Measurements from ENCODE around the gene SLC13A4. TPM values are rescaled to one million over a fixed set of nuclear protein-coding genes. Genes with fewer than 3 reads are reported as not detected.
"Not testable (repeated sequence)": the region's sequence is repeated elsewhere in the genome, so short reads cannot be mapped to it uniquely, and the experiment has no call there.

Gene SLC13A4
- total RNA-seq, 1 experiment from 2014 or later: not detected

DNA sequence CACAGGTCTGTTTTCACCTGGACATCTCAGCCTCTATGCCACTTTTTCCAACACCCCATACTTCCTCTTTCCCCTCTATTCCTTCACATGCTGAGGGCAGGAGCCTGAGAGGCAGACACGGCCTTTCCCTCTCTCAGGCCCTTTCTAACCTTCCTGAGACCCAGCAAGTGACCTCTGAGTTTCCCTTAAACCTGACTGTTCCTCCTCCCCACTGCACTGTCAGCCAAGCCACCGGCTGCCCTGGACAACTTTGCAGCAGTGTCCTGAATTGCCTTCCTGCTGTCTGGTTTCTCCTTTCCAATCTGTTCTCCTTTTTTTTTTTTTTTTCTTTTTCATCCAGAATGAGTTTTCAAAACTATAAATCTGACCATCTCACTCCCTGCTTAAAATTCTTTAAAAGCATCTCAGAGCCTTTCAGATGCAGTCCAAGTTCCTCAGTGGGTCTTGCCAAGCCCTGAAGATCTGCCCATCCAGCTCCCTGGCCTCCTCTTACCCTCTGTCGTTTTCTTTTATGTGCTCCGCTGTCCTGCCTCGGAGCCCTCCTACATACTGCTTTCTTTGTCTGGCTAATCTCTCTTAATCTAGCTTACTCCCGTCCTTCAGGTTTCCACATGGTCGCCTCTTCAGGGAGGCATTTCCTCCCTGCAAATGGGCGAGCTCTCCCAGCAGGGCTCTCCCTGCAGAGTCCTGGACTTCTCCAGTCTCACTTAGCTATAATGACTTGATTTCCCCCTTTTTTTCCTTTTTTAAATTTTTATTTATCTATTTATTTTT lies 30.5 kb downstream of the SLC13A4 start:
- no peak for DNase-seq (ENCODE audit: low read depth)

DNA sequence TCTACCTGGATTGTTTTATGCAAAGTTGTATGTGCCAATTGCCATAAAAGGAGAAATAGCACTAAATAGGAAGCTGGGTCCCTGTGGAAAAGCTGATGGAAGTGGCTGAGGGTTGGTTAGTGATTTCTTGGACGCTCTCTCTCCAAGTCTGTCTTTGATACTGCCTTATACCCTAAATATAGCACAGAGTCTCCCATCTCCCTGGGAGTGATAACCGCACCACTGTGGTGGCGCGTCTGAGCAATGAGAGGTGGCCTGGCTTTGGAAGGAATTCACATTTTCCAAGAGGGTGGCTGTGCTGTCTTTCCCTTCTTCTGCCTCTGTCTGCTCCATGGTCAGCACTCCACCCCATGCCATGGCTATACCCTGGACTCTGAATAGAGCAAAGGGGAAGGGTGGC lies 34.4 kb downstream of the SLC13A4 start:
- no peak for DNase-seq (ENCODE audit: low read depth)

DNA sequence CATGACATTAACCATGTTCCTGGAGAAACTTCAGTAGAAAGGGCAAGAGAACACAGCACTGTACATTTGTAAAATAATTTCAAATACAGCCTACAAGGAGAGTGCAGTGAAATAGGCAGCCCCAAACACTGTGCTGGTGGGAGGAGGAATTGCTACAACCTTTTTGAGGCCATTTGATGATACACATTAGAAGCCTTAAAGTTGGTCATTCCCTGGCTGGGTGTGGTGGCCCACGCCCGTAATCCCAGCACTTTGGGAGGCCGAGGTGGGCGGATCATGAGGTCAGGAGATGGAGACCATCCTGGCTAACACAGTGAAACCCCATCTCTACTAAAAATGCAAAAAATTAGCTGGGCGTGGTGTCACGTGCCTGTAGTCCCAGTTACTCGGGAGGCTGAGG lies 35.4 kb downstream of the SLC13A4 start:
- DNase-seq (ENCODE audit: low read depth): not testable (repeated sequence)

DNA sequence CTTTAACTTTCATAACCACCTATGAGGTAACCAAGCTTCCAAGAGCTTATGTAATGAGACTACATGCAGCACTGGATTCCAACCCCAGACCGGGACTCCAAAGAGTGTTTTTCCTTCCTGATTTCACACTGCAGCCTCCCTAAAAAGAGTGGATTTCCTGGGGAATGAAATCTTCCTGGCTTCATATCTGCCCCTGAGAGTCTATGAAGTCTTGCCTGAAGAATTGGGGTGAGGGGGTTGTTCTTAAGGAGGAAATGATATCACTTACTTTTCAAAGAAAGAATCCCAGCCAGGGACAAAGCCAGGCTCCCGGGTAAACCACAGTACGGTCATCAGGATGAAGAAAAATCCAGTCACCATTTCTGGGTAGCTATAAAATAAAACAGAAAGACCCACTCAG lies 35.9 kb downstream of the SLC13A4 start:
- peak; percentile 73 for DNase-seq (ENCODE audit: low read depth)

DNA sequence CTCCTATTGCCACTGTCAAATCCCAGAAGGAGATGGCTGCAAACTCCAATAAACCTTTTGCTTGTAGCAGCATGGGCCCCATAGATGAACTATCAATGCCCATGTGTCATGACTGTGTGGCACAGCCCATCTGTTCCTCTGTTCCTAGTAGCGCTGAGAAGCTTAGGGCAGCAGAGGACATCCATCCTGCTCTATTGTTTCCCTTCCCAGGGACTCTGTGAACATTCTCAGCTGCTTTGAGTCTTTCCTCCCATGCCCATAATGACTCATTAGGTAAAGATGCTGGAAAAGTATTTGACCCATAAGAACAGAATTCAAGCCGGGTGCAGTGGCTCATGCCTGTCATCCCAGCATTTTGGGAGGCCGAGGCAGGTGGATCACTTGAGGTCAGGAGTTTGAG lies 37.4 kb downstream of the SLC13A4 start:
- DNase-seq (ENCODE audit: low read depth): peak; percentile 80

DNA sequence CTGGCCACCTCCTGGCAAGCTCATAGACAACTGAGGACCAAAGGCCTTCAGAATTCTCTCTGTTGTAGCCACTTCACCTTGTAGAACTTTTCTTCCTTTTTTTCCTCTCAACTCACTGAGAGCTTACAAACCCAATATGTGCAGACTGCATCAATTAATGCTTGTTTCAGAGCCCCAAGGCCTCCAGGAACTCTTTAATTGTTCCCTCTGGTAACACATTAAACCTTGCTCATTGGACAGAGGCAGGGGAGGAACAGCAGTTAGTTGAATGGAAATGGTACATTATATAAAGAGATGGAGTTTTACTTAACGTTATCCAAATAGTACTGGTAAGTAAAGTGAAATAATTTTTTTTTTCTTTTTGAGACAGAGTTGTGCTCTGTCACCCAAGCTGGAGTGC lies 40.5 kb downstream of the SLC13A4 start:
- no peak for DNase-seq (ENCODE audit: low read depth)

DNA sequence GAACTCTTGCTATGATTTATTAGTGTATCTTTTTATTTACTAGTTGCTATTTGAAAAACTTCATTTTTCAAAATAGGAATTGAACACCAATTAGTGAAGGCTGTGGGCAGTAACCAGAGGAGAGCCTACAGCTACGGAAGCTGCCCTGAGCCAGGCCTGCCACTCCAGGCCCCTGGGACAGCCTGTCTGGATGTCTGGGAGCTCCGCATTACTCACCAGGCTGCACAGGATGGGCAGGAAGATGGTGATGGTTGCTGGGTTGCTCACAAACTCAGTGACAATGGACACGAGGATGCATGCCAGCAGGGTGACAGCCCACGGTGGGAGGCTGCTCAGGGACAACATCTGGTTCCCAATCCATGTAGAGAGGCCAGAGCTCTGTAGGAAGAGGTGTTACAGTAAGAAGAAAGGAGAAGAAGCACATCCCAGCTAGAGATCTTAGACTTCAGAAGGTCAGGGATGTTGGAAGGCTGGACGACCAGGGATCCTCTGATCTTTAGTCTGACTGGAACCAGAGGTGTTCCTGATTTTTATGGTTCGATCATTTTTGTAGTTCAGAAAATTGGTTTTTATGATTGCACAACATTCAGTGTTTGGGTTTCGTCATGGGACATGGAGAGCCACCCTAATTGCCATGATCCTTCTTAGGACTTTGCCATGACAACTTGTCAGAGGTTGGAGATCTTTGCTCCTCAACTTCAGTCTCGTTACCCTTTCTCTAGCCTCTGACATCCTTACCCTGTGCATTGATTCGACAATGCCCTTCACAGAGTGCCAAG lies 42.5 kb downstream of the SLC13A4 start:
- DNase-seq (ENCODE audit: low read depth): peak; percentile 46

DNA sequence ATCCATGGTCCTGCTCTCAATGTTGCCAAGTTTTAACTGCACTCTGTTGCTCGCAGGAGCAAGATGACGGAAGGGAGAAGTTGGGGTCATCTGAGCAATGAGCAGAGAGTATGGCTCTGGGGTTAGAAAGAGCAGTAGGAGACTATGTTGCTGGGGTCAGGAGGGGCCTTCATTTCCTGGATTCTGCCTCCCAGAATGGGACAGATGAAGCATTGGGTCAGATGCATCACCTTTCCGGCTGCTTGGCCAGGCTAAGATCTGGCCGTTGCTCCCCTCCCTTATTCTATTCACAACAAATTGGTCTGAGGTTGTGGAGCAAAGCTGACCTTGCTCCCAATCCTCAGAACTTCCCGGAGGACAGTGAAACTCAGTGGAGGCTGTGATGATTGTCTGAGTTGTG lies 43.3 kb downstream of the SLC13A4 start:
- DNase-seq (ENCODE audit: low read depth): no peak

DNA sequence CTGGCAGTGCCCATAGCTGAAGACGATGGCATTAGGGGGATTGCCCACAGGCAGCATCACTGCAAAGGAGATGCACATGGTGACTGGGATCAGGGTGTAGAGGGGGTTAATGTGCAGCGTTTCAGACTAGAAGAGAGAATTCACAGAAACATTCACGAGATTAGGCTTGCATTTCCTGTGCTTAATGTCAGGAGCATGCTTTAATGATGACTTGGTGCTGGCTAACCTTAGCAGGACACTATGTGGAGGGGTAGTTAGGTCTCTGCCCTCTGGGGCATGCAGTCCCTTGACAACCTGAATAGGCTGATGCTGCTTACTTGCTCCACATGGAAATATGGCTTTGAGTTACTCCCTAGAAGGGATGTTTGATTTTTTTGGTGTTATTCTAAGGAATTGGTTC lies 43.9 kb downstream of the SLC13A4 start:
- DNase-seq (ENCODE audit: low read depth): peak; percentile 47

DNA sequence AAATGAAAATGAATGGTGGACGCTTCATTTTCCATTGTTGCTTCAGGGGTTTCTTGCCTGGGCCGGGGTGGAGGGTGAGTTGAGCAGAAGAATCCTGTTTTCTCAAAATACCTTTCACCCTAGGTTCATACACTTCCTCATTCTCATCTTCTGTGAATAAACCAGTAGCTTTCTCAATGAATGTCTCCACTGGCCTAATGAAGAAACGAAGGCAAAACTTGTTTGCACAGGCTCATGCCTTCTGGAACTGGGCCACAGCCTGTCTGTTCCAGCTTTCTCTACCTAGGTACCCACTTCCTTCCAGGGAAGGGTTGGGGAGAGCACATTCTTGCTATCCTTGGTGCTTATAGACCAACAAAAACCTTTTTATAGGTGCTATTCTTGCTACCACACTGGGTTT lies 44.4 kb downstream of the SLC13A4 start:
- no peak for DNase-seq (ENCODE audit: low read depth)

DNA sequence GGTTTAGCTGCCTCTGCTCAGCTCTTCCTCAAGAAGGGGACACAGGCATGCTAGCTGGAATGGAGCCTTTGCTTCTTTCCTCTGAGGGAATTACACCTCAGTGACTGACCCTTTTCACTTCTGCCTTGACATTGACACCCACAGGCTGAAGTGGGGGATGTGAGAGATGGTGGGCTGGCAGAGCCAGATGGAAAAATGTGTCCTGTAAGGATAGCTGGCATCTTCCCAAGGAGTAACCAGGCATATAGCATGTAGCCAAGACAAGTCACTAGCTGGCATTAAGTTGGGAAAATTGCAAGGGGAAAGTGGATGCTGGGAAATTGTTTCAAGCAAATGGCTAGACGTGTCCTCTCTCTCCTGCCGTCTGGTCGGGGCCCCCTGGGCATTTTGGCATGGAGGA lies 45.8 kb downstream of the SLC13A4 start:
- DNase-seq (ENCODE audit: low read depth): no peak

DNA sequence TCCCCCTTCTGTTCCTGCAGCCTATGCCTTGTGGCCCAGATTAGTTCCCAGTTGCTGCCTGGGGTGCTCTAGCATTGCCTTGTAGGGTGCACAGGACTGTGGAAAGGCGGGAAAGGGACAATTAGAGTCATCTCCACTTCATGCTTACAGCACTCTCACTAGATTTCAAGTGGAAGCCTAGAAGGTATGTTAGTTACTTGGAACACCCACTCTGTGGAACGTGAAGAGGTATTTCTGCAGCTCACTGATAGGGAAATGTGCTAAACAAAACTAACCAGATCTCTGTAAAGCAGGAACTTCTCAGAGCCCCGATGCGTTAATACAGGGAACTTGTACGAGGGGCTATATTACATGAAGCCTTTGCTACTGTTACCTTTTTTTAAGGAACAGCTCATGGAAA lies 46.2 kb downstream of the SLC13A4 start:
- no peak for DNase-seq (ENCODE audit: low read depth)

DNA sequence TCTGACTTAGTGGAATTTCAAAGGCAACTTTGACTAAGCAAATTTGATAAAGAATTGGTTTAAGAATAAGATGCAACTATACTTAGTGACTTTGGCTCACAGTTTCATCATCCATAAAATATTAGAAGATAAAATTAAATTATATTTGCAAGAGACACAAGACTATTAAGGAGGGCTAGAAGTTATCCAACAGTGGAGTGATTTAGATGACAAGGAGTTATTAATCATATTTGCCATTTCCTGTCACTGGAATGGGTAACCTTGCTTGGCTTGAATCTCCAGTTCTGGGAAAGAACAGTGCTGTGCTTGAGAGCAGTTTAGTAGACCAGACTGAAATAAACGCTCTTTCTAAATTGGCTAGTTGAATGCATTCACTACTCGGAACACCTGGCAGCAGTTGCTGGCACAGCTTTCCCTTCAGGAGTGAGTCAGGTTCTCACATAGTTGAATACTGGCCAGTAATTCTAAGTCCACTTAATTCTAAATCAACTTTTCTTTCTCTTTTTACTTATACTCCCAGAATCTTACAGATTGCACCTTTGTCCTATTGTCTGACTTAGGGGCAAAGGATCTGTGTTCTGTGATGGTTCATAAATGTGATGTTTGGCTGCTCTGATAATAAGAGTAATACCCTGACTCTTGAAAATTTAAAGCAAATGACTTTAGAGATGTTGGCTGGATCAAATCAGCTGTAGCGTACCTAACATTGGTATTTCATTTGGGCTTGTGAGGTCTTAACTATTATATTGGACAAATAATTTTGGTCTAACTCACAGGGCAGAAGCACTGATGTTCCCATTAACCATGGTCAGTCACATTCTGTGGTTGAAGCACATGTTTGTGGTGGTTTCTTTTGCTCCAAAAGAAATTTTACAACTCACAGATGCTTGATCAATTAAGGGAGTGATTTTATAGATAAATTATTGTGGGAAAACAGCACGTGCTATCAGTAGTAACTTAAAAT lies 49.1 kb downstream of the SLC13A4 start:
- peak; percentile 48 for DNase-seq (ENCODE audit: low read depth)

DNA sequence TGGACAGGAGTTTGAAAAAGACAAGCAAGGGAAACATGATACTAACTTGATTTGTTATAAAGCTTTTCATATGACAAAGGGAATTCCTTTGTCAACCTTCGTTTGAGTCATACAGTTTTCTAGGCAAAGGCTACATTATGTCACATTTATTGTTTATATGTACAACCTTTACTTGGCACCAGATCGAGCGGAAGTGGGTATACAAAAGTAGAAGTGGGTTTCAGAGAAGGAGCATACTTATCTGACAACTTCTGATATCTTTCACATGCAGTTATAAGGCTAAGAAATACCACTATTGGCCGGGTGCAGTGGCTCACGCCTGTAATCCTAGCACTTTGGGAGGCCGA lies 54.7 kb downstream of the SLC13A4 start:
- peak; percentile 78 for DNase-seq (ENCODE audit: low read depth)

DNA sequence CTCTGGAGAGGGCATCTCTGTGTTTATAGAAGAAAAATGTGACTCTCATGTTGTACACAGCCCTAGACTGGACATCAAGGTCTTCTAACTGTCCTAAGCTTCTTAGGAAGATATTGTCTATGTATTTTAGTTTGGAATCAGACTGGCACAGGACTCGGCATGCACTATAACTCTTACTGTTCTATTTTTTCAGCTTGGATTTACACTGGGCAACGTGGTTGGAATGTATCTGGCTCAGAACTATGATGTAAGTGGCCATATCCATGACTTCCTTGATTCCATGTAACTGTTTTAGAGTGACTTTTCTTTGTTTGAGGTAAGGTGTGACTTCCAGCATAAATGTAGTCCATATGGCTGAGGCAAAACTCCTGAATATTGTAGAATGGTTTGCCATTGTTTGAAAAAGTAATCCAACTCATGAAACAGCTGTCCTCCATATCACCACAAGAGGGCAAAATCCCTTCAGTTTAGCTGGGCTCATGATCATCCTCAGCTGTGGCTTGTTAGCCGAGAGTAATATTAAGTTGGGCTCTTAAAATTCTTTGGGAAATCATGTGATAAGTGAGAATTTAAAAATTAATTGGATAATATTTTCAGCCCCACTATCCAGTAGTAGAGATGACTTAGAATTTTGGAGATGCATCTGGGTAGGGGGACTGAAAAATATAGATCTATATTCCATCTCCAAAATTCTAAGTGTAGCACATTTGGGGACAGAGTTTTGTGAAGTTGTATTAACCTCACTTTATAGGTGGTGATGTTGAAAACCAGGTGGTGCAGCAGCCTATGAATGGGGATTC lies 55.2 kb downstream of the SLC13A4 start:
- peak; percentile 60 for DNase-seq (ENCODE audit: low read depth)

DNA sequence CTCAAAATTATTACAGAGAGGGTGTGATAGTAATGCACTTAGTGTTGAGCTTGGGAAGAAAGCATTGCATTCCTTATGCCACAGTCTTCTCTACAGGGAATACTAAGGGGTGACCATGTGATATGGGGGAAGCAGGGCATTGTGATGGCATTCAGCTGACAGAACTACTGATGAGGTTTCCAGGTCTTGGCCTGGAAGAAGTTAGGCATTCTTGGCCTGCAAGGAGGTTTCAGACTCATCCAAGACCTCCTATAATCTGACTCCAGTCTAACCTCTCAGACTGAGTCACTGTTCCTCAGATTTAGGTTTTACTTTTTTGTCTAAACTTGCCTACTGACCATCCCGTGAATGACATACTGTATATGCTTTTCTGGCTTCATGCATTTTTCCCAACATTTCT lies 57.8 kb downstream of the SLC13A4 start:
- peak; percentile 70 for DNase-seq (ENCODE audit: low read depth)

DNA sequence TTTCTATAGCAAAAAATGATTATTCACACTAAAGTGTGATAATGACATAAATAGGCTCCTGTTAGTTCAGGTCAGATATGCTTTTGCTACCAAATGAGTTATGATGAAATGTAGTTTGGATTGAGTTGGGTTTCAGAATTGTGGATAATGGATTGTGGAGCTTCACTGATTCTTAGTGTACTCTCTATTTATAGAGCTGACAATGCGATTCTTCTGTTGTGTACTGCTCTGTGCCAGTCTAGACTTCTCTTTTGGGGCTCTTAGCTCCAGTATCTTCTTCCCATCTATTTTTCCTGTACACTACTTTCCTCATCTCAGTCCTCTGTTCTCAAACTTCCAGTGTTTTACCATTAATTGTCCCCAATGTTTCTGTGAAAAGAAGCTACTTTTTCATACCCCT lies 58.2 kb downstream of the SLC13A4 start:
- DNase-seq (ENCODE audit: low read depth): no peak

DNA sequence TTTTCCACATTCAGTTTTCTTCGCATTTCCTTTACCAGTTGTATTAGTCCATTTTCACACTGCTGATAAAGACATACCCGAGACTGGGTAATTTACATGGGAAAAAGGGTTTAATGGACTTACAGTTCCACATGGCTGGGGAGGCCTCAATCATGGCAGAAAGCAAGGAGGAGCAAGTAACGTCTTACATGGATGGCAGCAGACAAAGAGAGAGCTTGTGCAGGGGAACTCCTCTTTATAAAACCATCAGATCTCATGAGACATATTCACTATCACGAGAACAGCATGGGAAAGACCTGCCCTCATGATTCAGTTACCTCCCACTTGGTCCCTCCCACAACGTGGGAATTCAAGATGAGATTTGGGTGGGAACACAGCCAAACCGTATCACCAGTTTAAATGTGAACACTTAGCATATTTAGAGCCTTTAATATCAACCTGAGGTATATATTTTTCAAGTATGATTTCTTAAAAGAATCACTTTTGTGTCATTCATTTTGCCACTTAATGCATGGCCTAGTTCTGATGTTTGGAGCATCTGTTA lies 59.1 kb downstream of the SLC13A4 start:
- not testable (repeated sequence) for DNase-seq (ENCODE audit: low read depth)

DNA sequence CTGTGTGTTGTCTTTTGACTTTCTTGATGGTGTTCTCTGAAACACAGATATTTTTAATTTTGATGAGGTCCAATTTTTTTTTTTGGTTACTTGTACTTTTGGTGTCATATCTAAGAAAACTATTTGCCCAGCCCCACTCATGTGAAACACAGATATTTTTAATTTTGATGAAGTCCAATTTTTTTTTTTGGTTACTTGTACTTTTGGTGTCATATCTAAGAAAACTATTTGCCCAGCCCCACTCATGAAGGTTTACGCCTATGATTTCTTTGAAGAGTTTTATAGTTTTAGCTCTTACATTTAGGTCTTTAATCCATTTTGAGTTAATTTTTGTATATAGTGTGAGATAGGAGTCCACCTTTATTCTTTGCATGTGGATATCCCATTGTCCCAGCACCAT lies 60.4 kb downstream of the SLC13A4 start:
- not testable (repeated sequence) for DNase-seq (ENCODE audit: low read depth)

DNA sequence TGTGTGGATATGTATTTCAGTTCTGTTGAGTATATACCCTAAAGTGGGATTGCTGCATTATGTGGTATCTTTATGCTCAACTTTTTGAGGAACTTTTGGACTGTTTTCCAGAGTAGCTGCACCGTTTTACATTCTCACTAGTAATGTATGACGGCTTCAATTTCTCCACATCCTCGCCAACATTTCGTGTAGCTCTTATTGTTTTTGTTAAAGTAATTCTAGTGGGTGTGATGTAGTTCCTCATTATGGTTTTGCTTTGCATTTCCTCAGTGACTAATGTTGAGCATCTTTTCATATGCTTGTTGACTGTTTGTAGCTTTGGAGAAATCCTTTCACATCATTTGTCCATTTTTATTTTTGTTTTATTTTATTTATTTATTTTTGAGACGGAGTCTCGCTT lies 61.1 kb downstream of the SLC13A4 start:
- DNase-seq (ENCODE audit: low read depth): no peak

DNA sequence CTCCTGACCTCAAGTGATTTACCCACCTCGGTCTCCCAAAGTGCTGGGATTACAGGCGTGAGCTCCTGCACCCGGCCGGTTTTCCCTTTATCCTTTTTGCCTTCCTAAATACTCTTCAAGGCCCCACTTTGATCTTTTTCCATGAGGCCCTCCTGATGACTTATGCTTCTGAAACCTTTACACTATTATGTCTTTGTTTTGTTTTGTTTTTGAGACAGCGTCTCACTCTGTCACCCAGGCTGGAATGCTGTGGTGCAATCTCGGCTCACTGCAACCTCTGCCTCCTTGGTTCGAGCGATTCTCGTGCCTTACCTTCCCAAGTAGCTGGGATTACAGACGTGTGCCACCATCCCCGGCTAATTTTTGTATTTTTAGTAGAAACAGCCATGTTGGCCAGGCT lies 61.8 kb downstream of the SLC13A4 start:
- no peak for DNase-seq (ENCODE audit: low read depth)
